ENCODE data around the gene MYO3B.
"Not testable (repeated sequence)": the region's sequence is repeated elsewhere in the genome, so short reads cannot be mapped to it uniquely, and the experiment has no call there.

MYO3B gene

GRCh38 chr2:170208967-170209366 is 31.0 kb downstream of the MYO3B start:
- no peak for DNase-seq (ENCODE audit: low read depth in 2 of 2)

DNA sequence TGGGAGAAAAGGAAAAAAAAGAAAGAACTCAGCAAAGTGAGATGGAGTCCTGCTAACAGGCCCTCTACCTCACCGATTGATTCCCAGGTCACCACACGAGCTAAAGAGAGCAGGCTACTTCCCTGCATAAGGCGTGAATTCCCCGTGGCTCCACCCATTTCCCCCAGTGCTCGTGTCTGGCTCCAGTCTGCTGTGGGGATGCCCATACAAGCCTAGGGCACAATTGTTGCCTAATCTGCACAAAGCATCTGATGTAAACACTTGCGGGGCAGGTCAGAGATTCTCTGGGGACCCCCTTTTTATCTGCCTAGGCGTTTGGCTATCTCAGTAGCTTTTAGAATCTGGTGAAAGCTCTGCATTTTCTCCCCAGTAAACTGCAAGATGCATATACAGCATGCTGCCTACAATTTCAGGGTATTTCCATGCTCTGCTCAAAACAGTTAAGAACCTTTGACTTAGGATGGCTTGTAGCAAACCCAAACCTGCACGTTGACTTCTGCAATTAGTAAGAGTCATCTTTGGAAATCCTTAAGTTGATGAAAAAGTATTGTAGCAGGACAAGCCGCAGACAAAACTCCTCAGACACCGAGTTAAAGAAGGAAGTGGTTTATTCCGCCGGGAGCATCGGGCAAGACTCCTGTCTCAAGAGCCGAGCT is 34.8 kb downstream of the MYO3B start:
- no peak for DNase-seq (ENCODE audit: low read depth in 2 of 2)

- DNase-seq (ENCODE audit: low read depth in 2 of 2) = not testable (repeated sequence)
Observed at GRCh38 chr2:170213281-170213625, 35.3 kb downstream of the MYO3B start.

DNA sequence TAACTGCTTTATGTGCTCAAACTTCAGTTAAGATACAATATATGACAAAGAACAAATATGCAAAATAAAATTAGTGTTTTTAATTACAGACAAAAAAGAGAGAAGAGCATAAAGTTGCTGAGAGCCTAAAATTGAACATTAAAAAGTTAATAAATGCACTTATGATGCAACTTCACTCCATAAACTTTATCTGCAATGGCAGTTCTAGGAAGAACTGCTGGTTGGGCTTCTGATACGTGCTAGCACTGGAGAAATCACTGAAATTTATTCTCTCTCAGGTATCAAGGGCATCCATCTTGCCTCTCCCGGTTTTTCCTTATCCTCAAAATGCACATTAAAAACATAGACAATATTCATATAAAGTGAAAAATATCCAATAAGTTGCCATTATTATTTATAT is 35.7 kb downstream of the MYO3B start:
- DNase-seq (ENCODE audit: low read depth in 2 of 2) = no peak

DNA sequence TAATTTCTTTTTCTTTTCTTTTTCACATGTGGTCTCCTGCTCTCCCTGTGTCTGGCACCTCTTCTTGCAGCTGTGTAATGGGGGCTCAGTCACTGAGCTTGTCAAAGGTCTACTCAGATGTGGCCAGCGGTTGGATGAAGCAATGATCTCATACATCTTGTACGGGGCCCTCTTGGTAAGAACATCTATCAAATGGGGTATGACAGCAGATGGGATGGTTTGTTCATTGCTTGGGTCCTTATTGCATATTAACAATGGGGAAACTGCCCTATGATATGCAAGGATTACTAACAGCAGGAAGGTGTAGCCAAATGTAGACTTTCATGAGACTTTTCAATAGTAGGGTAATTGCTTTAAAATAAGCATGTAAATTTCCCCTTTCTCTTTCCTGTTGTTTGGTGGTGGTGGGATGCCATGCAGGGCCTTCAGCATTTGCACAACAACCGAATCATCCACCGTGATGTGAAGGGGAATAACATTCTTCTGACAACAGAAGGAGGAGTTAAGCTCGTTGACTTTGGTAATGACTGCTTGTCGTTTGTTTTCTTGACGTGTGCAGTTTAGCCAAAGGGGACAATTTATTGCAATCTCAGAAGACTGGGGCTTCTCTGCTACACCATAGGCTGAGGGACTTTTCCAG is 36.5 kb downstream of the MYO3B start:
- no peak for DNase-seq (ENCODE audit: low read depth in 2 of 2)

- no peak for DNase-seq (ENCODE audit: low read depth in 2 of 2)
Observed at GRCh38 chr2:170215021-170215420, 37.1 kb downstream of the MYO3B start.

- DNase-seq (ENCODE audit: low read depth in 2 of 2) = no peak
Observed at GRCh38 chr2:170216428-170216827, 38.5 kb downstream of the MYO3B start.

- no peak for DNase-seq (ENCODE audit: low read depth in 2 of 2)
Observed at GRCh38 chr2:170216981-170217380, 39.0 kb downstream of the MYO3B start.

DNA sequence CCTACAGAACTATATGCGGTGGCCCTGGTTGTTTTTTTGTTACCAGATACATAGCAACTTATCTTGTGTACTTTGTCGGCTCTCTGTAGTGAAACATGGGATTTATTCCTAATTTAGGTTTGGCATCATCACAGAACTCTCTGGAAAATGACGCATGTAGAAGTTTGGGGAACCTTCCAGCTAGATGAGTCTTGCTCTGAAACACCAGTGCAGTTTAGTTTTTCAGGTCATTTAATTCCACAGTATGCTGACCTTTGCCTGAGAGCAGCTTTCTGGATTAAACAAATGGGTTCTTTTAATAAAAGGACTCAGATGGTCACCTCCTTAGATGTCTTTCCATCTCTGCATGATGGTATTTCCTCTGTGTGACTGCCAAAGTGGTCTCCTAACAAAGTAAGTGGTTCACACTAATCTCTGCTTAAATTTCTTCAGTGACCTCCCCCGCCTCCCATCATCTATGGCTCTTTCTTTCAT is 39.9 kb downstream of the MYO3B start:
- DNase-seq (ENCODE audit: low read depth in 2 of 2) = no peak

DNA sequence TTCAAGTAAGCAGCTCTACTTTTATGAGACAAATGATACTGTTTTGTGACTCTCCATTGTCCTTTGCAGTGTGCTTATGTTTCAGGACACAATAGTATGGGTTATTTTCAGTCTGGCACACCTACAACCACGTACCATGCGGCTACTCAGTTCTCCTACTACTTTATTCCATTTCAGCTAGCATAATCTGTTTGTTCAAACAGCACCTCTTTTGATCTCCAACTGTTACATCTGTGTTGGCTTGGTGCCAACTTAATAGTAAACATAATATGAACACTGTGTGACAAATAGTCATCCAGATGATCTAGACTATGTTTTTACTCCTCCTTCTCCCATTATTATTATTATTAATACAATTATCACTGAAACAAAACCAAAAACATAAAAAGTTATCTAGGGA is 40.5 kb downstream of the MYO3B start:
- DNase-seq (ENCODE audit: low read depth in 2 of 2) = no peak

GRCh38 chr2:170218931-170219330 is 41.0 kb downstream of the MYO3B start:
- DNase-seq (ENCODE audit: low read depth in 2 of 2) = no peak

DNA sequence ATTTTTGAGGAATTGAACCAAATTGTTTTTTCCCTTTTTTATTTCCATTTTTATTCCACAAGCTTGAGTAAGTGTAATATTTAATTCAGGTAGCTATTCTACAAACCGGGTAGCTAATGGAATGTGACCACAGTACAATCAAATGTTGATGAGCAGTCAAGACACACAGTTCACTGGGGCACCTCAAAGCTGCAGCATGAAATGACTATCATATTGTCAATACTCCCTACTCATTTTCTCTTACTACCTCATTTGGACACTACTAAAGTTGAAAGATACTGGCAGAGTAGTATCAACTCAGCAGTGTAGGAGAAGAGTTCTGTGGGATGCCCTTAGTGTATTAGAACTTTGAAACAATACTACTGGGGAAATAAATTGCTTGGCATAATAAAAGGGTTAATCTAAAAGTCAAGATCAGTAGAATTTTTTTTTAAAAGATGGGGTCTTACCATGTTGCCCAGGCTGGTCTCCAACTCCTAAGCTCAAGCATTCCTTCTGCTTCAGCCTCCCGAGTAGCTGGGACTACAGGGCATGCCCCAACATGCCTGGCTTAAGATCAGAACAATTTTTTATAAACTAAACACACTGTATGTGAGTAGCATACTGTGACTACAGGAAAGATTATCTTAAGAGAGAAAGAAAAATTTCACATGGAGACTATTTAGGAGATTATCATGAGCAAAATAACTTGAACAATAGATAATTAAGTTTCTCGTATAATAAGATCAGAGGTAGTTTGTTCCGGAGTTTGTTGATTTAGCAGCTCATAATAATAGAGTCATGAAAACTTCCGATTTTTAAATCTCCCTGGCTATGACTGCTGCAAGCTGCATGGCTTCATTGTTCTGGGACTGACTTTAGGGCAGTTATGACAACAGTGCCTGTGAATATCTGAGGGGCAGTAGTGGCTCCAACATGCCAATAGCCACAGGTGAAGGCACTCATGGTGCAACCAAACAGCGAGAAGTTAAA is 43.7 kb downstream of the MYO3B start:
- DNase-seq (ENCODE audit: low read depth in 2 of 2) = no peak

GRCh38 chr2:170222298-170222697 is 44.4 kb downstream of the MYO3B start:
- DNase-seq (ENCODE audit: low read depth in 2 of 2) = no peak

DNA sequence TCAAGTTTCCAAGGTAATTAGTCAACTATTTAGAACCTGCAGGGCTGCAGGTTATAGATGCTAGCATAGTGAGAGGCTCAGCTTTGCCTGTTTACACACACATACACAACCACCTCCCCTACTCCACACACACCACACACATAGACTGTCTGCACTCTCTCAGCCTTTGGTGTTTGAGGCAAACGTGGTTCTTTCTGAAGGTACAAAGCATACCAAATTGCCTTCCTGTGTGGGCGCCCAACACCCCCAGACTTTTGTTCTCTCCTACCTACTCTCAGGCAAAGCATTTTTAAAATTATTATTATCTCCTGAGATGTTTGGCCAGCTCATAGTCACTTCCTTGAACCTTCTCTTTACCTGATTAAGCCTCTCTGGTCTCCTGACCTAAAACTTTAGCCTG is 44.9 kb downstream of the MYO3B start:
- DNase-seq (ENCODE audit: low read depth in 2 of 2) = no peak

DNA sequence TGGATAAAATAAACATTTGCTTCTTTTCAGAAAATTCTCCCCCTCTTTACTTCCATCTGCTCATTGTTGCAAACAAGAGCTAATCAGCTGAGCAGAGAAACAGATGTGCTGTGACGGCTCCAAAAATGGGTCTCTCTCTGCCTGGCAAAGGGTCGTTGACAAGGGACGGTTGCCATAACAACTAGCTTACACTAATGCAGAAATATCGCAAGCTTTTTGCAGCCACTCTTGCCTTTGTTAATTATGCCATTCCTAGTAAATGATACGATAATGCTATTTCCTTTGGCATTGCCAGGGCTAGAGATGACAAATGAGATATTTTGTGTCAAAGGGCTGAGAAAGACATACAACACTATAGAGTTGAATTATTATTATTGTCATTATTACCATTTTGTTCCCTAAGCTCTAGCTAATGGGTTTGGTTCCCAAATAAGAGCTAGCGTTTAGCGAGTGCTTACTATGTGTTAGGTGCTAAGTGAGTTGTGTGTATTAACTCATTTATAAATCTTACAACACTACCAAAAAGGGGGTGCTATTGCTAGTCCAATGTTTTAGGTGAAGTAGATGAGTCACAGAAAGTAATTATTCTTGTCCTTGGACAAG is 46.8 kb downstream of the MYO3B start:
- DNase-seq (ENCODE audit: low read depth in 2 of 2) = no peak

GRCh38 chr2:170226216-170226615 is 48.3 kb downstream of the MYO3B start:
- DNase-seq (ENCODE audit: low read depth in 2 of 2) = no peak

- DNase-seq (ENCODE audit: low read depth in 2 of 2) = no peak
Observed at GRCh38 chr2:170227507-170227947, 49.6 kb downstream of the MYO3B start.

GRCh38 chr2:170227951-170228350 is 50.0 kb downstream of the MYO3B start:
- DNase-seq (ENCODE audit: low read depth in 2 of 2) = no peak

DNA sequence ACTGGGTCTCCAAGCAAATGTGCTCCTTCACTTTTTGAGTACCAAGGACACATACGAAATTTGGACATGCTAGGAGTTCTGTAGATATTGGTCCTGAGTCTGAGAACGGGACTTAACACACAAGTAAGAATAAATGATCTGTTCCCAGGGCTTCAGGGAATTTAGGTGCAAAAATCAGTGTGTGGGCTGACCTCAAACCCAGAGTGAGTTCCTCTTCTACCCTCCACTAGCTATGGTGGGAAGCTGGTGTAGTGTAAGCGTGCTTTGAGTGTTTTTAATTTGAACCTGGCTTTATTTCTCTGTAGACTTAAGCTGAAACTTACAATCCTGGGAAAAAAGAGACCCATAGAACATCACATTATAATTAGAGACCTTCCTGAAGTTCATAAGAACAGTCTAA is 50.5 kb downstream of the MYO3B start:
- no peak for DNase-seq (ENCODE audit: low read depth in 2 of 2)

DNA sequence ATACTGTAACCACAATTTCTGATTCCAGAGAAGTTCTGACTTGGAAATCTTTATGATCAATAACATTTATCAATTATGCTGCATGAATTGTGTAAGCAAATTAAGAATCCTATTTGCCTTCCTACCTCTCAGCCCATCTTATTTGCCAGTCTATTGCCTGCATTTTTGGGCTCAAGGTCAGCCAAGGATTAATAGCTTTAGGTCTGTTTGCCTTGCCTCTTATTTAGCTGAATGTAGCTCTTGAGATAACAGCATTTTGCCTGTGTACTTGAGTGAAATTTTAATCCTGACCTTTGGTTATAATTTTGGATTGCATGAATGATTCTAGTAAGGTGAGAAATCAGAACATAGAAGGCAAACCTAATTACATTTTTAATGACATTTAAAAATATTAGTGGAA is 51.2 kb downstream of the MYO3B start:
- DNase-seq (ENCODE audit: low read depth in 2 of 2) = no peak

DNA sequence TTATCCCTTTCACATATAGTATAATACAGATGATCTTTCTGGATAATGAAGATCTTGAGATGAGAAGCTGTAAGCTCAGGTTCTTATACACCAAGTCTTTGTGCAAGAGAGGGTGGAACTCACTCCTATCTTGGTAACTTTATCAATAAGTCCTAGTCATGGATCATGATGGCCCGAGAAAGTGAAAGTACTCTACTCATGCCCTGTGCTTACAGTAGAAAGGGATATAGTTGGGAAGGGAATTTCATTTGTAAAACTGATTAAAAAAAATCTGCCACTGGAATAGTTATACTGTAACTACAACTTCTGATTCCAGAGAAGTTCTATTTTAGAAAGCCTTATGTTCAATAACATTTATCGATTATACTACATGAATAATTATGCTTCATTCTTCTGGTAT is 51.8 kb downstream of the MYO3B start:
- no peak for DNase-seq (ENCODE audit: low read depth in 2 of 2)
